Raji (cell line): ENCODE results near the gene CARD8.

Source experiments
- POLR2A ChIP-seq: IDR thresholded peaks from 2 replicates; pipeline ENCODE4 v1.6.1; 2011; ENCODE audit warnings: low read depth, low read length, control low read depth; ENCODE audit not compliant: insufficient read depth

CARD8 gene

DNA sequence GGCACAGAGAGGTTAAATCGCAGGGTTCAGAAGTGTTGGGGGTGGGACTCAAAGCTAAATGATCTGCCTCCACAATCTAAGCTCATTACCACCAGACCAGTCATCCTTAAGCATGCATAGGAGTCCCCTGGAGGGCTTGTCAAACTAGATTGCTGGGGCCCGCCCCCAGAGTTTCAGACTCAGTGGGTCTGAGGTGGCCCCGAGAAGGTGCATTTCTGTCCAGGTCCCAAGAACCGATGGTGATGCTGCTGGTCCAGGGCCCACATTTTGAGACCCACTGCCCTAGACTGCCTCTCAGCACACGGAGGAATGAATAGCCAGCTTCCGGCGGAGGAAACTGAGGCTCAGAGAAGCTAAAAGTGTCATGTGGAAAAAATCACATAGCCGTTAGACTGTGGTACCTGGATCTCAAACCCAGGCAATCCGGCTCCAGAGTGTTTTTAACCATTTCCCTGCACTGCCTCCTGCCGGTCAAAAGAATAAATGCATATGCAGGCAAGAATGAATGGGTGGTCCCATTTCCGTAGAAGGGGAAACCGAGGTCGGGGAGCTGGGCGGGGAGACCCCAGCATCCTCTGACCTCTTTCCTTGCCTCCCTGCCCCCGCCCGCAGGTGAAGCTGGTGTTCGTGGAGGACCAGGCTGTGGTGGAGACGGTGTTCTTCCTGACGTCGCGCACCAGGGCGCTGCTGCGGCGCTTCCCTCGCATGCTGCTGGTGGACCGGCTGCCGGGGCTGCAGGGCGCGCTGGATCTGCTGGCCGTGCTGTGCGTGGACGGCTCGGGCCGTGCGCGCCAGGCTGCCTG lies 61.5 kb downstream of the CARD8 start:
- peak; percentile 25 for TF ChIP-seq POLR2A

DNA sequence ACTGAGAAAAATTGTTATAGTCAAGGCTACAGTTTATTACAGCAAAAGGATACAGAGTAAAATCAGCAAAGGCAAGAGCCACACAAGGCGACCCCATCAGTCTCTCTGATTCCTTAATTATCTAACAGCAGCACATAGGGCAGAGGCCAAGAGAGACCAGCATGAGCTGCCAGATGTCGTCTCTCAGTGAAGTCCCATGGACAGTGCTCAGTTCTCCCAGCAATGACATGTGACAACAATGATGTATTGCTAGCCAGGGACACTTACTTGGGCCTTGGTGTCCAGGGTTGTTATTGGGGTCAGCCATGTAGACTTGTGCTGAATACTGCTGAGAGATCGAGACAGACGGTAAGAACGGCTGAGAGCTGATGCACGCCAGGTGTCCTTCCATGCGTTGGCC lies 63.0 kb downstream of the CARD8 start:
- no peak for TF ChIP-seq POLR2A

GRCh38 chr19:48190885-48191284 lies 64.8 kb downstream of the CARD8 start:
- no peak for TF ChIP-seq POLR2A

- TF ChIP-seq POLR2A: no peak
Measured at GRCh38 chr19:48190288-48190884, 65.3 kb downstream of the CARD8 start.

DNA sequence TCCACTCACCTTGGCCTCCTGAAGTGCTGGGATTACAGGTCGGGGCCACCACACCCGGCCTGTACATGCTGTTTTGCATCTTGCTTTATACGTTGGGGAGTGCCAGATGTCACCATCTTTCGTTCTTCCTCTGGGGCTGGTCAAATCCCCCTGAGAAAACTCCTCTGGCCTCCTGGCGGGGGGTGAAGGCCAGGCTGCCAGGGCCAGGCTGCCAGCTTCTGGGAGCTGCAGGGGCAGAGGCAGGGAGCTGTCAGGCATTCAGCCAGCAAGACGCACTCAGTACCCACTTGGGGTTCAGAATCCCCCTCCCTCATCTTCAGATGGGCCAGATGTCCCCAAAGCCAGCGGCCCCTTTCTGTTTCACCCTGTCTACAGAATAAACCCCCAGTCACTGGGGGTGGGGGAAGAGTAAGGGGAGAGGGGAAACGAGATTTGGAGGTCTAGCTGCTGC lies 69.1 kb downstream of the CARD8 start:
- TF ChIP-seq POLR2A: peak; percentile 49

GRCh38 chr19:48186015-48186414 lies 69.7 kb downstream of the CARD8 start:
- peak; percentile 34; the same call in 1 of the 2 replicates for TF ChIP-seq POLR2A

GRCh38 chr19:48183356-48183755 lies 72.4 kb downstream of the CARD8 start:
- TF ChIP-seq POLR2A: no peak

DNA sequence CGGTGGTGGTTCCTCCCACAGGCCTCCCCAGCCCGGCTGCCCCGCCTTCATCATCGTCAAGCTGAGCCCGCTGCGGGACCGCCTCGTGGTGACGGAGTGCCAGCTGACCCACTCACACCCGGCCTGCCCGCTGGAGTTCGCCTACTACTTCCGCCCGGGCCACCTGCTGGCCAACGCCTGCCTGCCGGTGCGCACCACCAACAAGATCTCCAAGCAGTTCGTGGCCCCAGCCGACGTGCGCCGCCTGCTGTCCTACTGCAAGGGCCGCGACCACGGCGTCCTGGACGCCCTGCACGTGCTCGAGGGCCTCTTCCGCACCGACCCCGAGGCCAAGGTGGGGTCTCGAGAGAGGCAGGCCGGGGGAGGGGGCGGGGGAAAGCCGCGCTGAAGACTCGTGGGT lies 73.3 kb downstream of the CARD8 start:
- no peak for TF ChIP-seq POLR2A

- TF ChIP-seq POLR2A: no peak
Measured at GRCh38 chr19:48181505-48181904, 74.2 kb downstream of the CARD8 start.

DNA sequence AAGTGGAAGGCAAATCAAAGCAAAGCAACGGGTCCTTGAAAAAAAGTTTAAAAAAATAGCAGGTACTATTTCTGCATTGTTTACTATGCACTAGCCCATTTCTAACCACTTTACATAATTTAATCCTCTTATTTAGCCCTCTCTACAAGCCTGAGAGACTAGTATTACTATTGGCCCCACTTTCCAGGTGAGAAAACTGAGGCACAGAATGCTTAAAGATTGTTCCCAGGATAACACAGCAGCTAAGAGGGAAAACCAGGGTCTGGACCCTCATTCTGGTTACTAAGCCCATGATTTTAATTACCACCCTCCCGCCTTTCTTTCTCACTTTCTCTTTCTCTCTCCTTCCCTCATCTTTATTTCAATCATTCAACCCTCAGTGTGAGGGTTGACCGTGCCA lies 79.5 kb downstream of the CARD8 start:
- no peak for TF ChIP-seq POLR2A

DNA sequence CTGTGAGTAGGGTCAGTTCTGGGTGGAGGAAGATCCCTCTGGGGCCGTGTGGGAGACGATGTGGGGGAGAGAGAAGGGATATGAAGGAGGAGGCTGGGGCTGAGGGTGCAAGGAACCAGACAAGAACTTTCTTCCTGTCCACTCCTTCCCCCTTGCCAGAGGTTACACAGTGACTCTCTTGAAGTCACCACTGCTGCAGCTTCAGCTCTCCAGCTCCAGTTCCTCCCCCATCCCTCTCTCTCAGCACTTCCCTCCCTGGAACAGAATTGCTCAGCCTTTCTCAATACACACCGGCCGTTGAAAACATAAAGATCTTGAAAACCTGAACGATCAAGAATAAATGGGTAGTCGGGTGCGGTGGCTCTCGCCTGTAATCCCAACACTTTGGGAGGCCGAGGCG lies 80.1 kb downstream of the CARD8 start:
- TF ChIP-seq POLR2A: no peak

DNA sequence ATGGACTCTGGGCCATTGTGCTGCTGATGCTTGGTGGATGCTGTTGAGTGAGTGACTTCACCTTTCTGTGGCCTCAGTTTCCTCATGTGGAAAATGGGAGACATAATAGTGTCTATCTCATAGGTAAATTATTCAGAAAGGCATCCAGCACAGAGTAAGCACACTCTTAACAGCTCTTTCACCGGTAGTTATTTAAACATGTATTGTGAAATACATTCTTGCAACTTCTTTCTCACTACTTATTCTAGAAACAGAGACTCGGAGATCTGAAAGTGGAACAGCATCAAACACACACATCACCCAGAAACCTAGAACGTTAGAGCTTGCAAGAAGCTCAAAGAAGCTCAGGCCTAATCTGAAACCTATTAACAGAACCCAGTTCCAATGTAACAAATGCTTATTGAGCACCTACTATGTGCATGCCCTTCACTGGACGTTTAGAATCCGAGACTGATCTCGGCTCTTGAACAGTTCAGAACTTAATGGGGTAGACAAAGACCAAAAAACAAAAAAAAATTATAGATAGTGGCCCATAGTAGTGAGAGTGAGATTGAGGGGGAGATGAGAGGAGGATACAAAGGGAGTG lies 81.2 kb downstream of the CARD8 start:
- TF ChIP-seq POLR2A: no peak

GRCh38 chr19:48171710-48172109 lies 84.0 kb downstream of the CARD8 start:
- TF ChIP-seq POLR2A: no peak

GRCh38 chr19:48170817-48171347 lies 84.8 kb downstream of the CARD8 start:
- peak; percentile 48 for TF ChIP-seq POLR2A

- peak; percentile 71 for TF ChIP-seq POLR2A
Measured at GRCh38 chr19:48169939-48170803, 85.5 kb downstream of the CARD8 start, which contains the start of the genes LIG1 and ZSWIM9. TSS of gene LIG1 (minus strand) at chr19:48170344. CDS start at chr19:48165566, 4,778 bp downstream. TSS of gene ZSWIM9 (plus strand) at chr19:48170680. CDS start at chr19:48171803, 1,123 bp downstream.
